GM21515 (cell line): ENCODE results near the gene SLC6A3.
"Not testable (repeated sequence)": the region's sequence is repeated elsewhere in the genome, so short reads cannot be mapped to it uniquely, and the experiment has no call there.

Experiments used
- ATAC-seq: cut with Tn5 transposase; IDR thresholded peaks from one replicate; pipeline ENCODE4 v1.9.1; 2021; ENCODE audit not compliant: unreplicated experiment

Gene SLC6A3

DNA sequence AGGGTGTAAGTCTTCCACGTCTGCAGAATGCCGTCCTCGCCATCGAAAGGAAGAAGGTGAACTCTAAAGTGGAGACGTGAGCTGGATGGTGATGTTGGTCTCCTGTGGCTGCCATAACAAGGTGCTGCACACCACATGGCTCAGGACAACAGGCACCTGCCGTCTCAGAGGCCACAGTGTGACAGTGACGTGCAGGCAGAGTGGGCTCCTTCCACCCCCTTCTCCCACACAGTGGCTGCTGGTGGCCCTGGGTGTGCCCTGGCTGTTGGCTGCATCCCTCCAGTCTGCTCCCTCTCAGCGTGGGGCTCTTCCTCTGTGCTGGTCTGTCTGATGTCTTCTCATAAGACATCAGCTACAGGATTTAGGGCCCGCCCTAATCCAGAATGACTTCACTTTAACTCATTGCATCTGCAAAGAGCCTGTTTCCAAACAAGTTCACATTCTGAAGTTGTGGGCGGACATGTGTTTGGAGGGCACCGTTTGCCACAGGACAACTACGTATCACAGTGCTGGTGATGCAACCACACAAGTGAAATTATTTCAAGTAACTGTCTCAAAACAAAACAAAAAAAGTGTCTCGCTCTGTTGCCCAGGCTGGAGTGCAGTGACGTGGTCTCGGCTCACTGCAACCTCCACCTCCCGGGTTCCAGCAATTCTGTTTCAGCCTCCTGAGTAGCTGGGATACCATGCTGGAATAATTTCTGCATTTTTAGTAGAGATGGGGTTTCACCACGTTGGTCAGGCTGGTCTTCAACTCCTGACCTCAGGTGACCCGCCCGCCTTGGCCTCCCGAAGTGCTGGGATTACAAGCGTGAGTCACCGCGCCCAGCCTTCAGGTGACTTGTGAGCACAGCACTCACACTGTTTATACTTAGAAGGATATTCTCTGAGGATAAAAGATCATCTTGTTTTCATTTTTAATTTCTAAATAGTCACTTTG, 69.1 kb downstream of the SLC6A3 start:
- no peak for ATAC-seq

DNA sequence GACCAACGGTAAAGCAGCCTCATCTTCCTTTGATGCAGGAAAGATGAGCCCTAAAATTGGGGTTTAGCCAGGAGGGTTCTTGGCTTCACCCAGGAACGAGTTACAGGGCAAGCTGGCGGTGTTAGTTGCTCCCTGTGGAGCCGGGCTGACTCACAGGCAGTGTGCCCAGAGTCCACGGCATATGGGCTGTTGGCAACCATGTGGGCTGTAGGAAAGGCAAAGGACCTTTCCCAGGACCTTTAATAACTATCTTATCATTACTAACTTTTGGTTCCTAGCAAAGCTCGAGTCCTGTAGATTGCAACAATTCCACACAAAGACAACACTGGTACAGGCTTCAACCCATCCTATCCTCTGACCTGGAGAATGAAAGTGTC, 70.6 kb downstream of the SLC6A3 start:
- ATAC-seq, result no peak

DNA sequence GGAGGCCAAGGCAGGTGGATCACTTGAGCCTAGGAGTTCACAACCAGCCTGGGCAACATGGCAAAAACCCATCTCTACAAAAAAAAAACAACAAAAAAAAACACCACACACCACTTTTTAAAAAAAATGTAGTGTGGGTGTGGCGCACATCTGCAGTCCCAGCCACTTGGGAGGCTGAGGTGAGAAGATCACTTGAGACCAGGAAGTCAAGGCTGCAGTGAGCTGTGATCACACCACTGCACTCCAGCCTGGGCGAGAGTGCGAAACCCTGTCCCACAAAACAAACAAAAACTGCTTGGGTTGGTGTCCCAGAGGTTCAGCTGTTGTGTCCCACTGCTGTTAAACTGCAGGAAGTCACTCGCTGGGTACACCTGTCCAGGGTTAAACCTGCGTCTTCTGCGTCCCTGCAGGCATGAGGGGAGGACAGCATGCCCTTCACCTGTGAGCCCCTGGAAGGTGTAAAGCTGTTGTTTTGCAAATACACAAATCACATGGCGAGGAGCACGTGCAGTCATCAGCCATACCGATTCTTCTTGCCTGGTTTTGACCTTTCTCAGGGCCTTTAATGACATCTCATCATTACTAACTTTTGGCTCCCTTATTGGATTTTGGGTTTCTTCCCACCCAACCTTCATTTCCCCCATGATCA, 71.1 kb downstream of the SLC6A3 start:
- no peak for ATAC-seq

DNA sequence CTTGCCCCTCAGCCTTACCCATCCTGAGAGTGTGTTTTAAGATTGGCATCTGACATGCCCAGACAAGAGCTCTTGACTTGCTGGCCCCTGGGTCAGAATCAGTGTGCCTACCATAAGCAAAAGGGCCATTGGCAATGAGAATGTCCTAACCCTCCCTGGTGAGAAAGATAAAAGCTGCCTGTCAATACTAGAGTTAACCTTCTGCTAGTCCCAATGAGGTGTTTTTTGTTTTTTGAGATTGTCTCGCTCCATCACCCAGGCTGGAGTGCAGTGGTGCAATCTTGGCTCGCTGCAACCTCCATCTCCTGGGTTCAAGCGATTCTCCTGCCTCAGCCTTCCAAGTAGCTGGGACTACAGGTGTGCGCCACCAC, 73.3 kb downstream of the SLC6A3 start:
- ATAC-seq, result not testable (repeated sequence)

- no peak for ATAC-seq
These were observed 73.8 kb downstream of the SLC6A3 start for GRCh38 chr5:1371218-1371971.

GRCh38 chr5:1370006-1370405, 75.2 kb downstream of the SLC6A3 start:
- no peak for ATAC-seq

DNA sequence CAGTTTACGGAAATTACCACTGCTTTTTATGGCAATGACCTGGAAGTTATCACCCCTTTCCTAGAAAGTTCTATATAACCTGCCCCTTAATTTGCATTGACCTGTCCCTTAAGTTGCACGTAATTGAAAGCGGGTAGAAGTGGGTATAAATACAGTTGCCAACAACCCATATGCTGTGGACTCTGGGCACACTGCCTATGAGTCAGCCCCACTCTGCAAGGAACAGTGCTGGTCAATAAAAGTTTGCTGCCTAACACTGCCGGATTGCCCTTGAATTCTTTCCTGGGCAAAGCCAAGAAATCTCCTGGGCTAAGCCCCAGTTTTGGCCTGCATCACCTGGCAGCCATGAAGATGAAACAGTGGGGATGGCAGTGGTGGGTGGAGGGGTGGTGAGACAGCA, 76.5 kb downstream of the SLC6A3 start:
- no peak for ATAC-seq

DNA sequence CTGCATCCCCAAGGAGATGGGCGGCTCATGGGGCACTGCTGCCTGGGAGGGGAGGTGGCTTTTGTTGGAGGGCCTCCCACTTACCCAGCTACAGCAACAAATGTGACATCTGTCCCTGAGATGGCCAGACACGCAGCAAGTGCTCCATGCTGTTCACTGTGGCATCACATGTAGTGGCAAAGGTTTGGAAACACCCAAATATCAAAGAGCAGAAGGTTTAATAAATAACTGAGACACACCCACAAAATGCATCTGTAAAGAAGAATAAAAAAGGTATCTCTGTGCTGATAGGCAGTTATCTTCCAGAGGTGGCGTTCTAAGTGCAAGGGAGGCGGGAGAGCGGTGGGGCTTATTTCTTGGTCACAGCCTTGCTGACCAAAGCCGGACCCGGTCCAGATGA, 77.0 kb downstream of the SLC6A3 start:
- ATAC-seq, result no peak

DNA sequence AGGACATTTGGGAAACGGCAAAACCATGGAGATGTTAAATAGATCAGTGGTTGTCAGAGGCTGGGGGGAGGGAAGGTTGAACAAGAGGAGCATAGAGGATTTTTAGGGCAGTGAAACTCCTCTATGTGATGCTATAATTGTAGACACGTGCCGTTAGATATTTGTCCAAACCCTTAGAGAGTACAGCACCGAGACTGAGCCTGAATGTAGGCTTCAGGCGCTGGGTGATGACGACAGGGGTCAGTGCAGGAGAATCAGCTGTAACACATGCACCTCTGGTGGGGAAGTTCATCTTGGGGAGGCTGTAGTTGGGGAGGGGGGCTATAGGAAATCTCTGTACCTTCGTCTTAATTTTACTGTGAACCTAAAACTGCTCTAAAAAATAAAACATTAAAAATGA, 78.1 kb downstream of the SLC6A3 start:
- no peak for ATAC-seq

DNA sequence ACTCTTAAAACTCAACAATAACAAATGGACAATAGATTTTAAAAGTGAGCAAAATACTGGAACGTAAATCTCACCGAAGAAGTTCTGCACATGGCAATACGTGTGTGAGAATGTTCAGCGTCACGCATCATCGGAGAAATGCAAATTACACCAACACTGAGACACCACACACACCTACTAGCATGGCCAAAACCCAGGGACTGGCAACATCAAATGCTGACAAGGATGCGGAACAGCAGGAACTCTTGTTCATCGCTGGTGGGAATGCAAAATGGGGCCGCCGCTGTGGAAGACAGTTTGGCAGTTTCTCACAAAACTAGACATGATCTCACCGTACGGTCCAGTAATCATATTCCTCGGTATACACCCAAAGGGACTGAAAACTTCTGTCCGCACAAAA, 78.7 kb downstream of the SLC6A3 start:
- no peak for ATAC-seq

DNA sequence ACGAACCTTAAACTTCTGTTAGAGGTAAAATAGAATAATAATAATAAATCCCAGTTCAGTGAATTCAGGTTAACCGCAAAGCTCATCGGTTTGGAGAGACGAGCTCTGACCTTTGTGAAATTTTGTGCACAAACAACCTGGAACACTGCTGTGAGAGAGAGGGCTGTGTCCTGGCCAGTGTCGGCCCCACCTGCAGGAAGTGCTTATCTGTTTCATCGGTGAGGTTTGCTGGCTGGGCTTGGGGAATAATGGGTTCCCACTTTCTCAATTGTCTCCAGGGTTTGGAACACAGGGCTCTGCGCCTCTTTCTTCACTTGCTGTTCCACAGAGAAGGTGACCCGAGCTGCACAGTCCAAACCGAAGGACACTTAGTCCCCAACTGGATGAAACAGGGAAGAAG, 81.0 kb downstream of the SLC6A3 start:
- no peak for ATAC-seq

DNA sequence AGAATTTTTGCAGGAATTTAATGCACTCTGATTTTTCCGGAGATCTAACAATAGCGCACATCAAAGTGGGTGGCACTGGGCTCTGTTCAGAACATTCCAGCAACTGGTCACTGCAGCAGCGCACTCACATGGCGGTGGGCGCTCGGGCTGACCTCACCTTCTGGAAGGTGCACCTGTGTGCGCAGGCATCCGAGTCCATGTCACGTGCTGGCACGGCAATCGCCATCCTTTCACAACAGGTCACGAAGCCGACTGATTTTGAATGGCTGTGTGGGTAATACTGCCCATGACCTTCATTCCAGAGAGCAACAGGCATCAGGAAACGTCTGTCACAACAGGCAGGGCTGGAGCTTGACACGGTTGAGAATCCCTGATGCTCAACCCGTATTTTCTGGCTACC, 81.7 kb downstream of the SLC6A3 start:
- no peak for ATAC-seq

DNA sequence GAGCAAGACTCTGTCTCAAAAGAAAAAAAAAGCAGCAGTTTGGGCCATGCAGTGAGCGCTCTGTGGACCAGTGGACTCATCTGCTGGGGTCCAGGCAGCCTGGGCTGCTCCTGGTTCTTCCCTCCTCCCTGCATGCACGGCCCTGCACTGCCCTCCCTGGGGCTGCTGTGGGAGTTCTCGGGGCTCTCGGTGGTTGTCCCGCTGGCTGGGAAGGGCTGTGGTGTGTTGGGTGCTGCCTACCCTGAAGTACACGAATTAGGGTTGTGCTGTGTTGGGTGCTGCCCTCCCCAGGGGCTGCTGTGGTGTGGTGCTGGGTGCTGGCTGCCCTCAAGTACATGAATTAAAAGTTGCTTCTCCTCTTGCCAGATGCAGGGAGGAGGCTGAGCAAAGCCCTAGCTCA, 82.1 kb downstream of the SLC6A3 start:
- ATAC-seq, result no peak

DNA sequence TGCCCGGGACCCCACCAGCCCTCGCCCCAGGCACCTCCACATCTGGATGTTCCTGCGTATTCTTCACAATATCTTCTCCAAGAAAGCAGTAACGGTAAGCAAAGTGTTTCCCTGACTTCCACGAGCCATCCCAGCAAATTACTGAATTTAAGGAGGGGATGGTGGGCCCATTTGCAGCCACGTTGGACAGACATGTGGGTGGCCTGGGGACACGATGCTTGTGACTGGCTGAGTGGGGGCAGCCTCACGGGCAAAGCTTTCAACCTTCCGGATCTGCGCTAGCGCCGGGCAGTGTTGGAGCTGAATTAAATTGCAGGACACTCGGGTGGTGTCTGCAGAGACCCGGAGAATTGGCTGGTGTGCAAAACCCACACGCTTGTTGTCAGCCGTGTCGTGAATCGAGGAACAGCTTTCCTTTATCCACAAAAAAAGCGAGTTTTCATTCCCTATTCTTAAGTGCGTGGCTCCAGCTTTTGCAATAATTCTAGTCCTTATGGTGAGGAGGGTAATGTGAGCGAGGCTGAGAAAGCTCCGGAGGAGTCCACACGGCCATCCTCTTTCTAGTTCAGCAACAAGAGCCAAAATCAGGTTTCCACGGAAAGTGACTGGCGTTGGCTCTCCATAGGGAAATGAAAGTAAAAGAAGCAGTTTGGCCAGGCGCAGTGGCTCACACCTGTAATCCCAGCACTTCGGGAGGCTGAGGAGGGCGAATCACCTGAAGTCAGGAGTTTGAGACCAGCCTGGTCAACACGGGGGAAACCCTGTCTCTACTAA, 82.8 kb downstream of the SLC6A3 start:
- ATAC-seq, result no peak

DNA sequence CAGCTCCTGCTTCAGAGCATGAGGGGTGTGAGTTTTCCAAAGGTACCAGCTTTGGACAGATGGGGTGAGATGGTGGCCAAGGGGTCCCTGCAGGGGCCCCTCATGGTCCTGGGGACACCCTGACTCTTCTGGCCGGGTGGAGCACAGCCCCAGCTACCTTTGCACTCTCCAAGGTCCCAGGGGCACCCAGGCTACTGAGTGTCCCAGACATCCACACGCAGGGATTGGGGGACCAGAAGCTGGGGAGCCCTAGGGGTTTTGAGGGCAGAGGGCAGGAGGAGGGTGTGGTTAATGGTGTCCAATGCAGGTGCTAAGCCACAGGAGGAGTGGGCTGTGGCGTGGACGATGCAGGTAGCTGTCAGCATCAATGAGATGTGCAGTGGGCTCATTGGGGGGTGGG, 84.4 kb downstream of the SLC6A3 start:
- no peak for ATAC-seq

GRCh38 chr5:1360367-1360766, 84.9 kb downstream of the SLC6A3 start:
- ATAC-seq, result not testable (repeated sequence)

GRCh38 chr5:1359713-1360112, 85.5 kb downstream of the SLC6A3 start:
- no peak for ATAC-seq

DNA sequence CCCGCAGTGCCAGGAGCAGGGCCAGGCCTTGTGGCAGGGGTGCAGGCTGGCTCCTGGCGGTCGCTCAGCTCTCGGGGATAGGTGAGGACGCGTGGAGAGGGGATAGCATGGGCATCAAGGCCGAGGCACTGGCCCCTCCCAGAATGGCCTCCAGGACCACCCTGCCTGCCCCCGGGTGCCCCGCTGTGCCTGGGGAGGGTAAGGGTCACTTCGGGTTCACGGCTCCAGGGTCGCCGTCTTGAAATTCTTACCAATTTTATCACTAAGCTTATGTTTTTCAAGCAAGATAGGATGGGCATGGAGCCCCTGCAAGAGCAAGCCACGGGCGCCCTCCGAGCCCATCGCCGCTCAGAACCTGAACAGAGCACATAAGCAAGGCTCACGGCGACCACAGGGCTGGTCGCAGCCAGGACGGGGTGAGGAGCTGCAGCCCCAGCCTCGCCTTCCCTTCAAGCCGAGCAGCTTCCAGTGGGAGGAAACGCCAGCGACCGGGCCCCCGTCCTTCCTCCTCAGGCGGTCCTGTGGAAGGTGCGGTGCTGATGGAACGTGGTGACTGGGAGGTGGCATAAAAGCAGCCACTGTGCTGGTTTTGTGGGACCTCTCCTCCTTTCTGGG, 86.1 kb downstream of the SLC6A3 start:
- no peak for ATAC-seq

GRCh38 chr5:1358726-1359025, 86.6 kb downstream of the SLC6A3 start:
- no peak for ATAC-seq

- no peak for ATAC-seq
These were observed 87.1 kb downstream of the SLC6A3 start for GRCh38 chr5:1357946-1358725.
